Endothelial cell of umbilical vein (primary cell): Measurements from ENCODE around the gene ZNF423. TPM values are rescaled to one million over a fixed set of nuclear protein-coding genes. Genes with fewer than 3 reads are reported as not detected.

ENCODE experiments used
- BruUV-seq: library from RNA; stranded (reverse); fragments of 400-500 nt; replicated peaks from 2 replicates; lab custom pipeline; 2021; lab: Mats Ljungman, UMichigan
- CTCF ChIA-PET: fragments of 300-600, 350-600 bp; sonication (Branson Sonifier 250); formaldehyde crosslinking; loops from one replicate; lab custom pipeline; 2021; ENCODE audit warnings: antibody characterized with exemption, inconsistent platforms; lab: Charles Lee
- POLR2A ChIA-PET: fragments of 300-600, 350-600 bp; sonication (Branson Sonifier 250); formaldehyde crosslinking; loops from one replicate; lab custom pipeline; 2021; ENCODE audit warnings: antibody characterized with exemption, inconsistent platforms; lab: Charles Lee
- DNase-seq: peaks from one replicate; pipeline ENCODE4 v3.0.0-alpha.2; 2011; ENCODE audit warnings: low read depth, low spot score
- FAIRE-seq: peaks from 2 replicates; lab custom pipeline; 2011; peaks lifted over from hg19 to GRCh38; lab: Jason Lieb, UNC
- H2AFZ ChIP-seq: 2 replicates; pipeline ENCODE4 v1.6.0; 2012; ENCODE audit warnings: low read depth, low read length, control low read depth, inconsistent platforms
- H3K27ac ChIP-seq: 2 replicates; pipeline ENCODE4 v1.5.1; 2011; ENCODE audit warnings: low read depth, mild to moderate bottlenecking, control low read depth, low read length, moderate library complexity; ENCODE audit not compliant: insufficient read depth
- H3K27me3 ChIP-seq, 2 experiments: 2 replicates each; pipeline versions ENCODE4 v1.6.0 to v1.6.1; 2011; ENCODE audit warnings: low read length in 2 of 2, mixed read lengths in 1 of 2; ENCODE audit not compliant: control insufficient read depth in 2 of 2, insufficient read depth in 2 of 2
- H3K36me3 ChIP-seq, 2 experiments: 2 replicates in 1 of 2; 3 replicates in 1 of 2; pipeline ENCODE4 v1.5.1; 2011; ENCODE audit warnings: low read length in 2 of 2, mild to moderate bottlenecking in 1 of 2, moderate library complexity in 1 of 2; ENCODE audit not compliant: control insufficient read depth in 2 of 2, insufficient read depth in 2 of 2; ENCODE audit errors: extremely low read depth in 1 of 2
- H3K4me1 ChIP-seq: 3 replicates; pipeline ENCODE4 v1.5.1; 2011; ENCODE audit warnings: mild to moderate bottlenecking, low read length; ENCODE audit not compliant: control insufficient read depth, insufficient read depth; ENCODE audit errors: extremely low read depth
- H3K4me2 ChIP-seq: 2 replicates; pipeline ENCODE4 v1.6.1; 2011; ENCODE audit warnings: low read length, control low read depth, mixed read lengths; ENCODE audit not compliant: insufficient read depth
- H3K4me3 ChIP-seq, 3 experiments: fragments of 200-600 bp in 1 of 3; sonication (generic), shearing (Covaris generic) in 1 of 3; replicated peaks in 1 of 3; 2 replicates each; pipeline ENCODE4 v1.5.1; 2011 to 2016; ENCODE audit warnings: control low read depth in 3 of 3, low read length in 3 of 3, mild to moderate bottlenecking in 2 of 3, inconsistent platforms in 1 of 3, low read depth in 1 of 3, moderate library complexity in 1 of 3; ENCODE audit not compliant: insufficient read depth in 1 of 3
- H3K79me2 ChIP-seq: 2 replicates; pipeline ENCODE4 v1.6.0; 2012; ENCODE audit warnings: low read length, inconsistent platforms; ENCODE audit not compliant: control insufficient read depth, insufficient read depth
- H3K9ac ChIP-seq: replicated peaks from 2 replicates; pipeline ENCODE3; 2011; ENCODE audit warnings: low read length, control low read depth; ENCODE audit not compliant: insufficient read depth; ENCODE audit errors: extremely low read depth
- H3K9me1 ChIP-seq: replicated peaks from 3 replicates; pipeline ENCODE4 v1.6.0; 2011; ENCODE audit warnings: mild to moderate bottlenecking, low read length; ENCODE audit not compliant: control insufficient read depth, insufficient read depth; ENCODE audit errors: extremely low read depth
- H3K9me3 ChIP-seq: replicated peaks from 2 replicates; pipeline ENCODE4 v1.5.1; 2012; ENCODE audit warnings: low read length, inconsistent platforms; ENCODE audit not compliant: control insufficient read depth, insufficient read depth
- H4K20me1 ChIP-seq: replicated peaks from 2 replicates; pipeline ENCODE3; 2011; ENCODE audit warnings: mild to moderate bottlenecking, low read length; ENCODE audit not compliant: control insufficient read depth, insufficient read depth; ENCODE audit errors: extremely low read depth
- EZH2 ChIP-seq: IDR thresholded peaks from 2 replicates; pipeline ENCODE4 v1.6.1; 2012; ENCODE audit warnings: borderline replicate concordance, low read depth, mild to moderate bottlenecking, moderate library complexity, low read length, inconsistent platforms; ENCODE audit not compliant: severe bottlenecking
- FOS ChIP-seq: IDR thresholded peaks from 2 replicates; pipeline ENCODE4 v1.6.1; 2011; ENCODE audit warnings: mild to moderate bottlenecking, low read length, moderate library complexity, borderline replicate concordance; ENCODE audit not compliant: insufficient read depth
- GATA2 ChIP-seq: IDR thresholded peaks from 2 replicates; pipeline ENCODE4 v1.7.0; 2011; ENCODE audit warnings: low read depth, mild to moderate bottlenecking, moderate library complexity, mixed read lengths, low read length; ENCODE audit not compliant: insufficient read length, insufficient read depth
- JUN ChIP-seq: IDR thresholded peaks from 2 replicates; pipeline ENCODE4 v1.6.1; 2011; ENCODE audit warnings: borderline replicate concordance, low read depth; ENCODE audit not compliant: insufficient read length, insufficient read depth
- MYC ChIP-seq: IDR thresholded peaks from one replicate; pipeline ENCODE4 v1.6.1; 2011; ENCODE audit warnings: mild to moderate bottlenecking, low read depth, low read length
- POLR2A ChIP-seq: IDR thresholded peaks from 2 replicates; pipeline ENCODE4 v1.6.1; 2012; ENCODE audit warnings: low read depth, mild to moderate bottlenecking, control low read depth, low read length
- POLR2AphosphoS5 ChIP-seq: IDR thresholded peaks from 2 replicates; pipeline ENCODE4 v1.6.1; 2012; ENCODE audit warnings: low read depth, mild to moderate bottlenecking, control low read depth, low read length, moderate library complexity; ENCODE audit not compliant: insufficient read depth
- dilution Hi-C: fragments of 300-500 bp; cut with MboI; formaldehyde crosslinking; loops from one replicate; pipeline ENCODE4 v1.15.0; 2019; ENCODE audit warnings: low sequenced_read_pairs; ENCODE audit not compliant: extremely low pct_ligation_motif_present
- intact Hi-C: fragments of 100-400 bp; cut with micrococcal nuclease; formaldehyde crosslinking; loops from one replicate; pipeline ENCODE4 v1.10.0; 2022
- polyA plus RNA-seq, 4 experiments: library from polyadenylated mRNA; depleted of rRNA in 3 of 4; stranded (reverse) in 3 of 4; unstranded in 1 of 4; fragments of >200 nt; gene quantifications; 2 replicates each; pipeline versions ENCODE4 v1.2.1 to v1.2.3, GENCODE V29; 2011 to 2012; ENCODE audit warnings: missing spikeins in 1 of 4
- total RNA-seq: library from RNA; stranded (reverse); gene quantifications from 2 replicates; pipeline ENCODE4 v1.2.3, GENCODE V29; 2021
- TF ChIP-seq, protein P1 (sequence below): IDR thresholded peaks from 2 replicates; pipeline ENCODE4 v1.6.1; 2011; ENCODE audit not compliant: insufficient read depth, insufficient read length
- TF ChIP-seq, protein P2 (sequence below), 2 donors: IDR thresholded peaks; 1 replicate in 1 of 2; 2 replicates in 1 of 2; pipeline ENCODE4 v1.5.1; 2011; ENCODE audit warnings: low read length in 2 of 2, mild to moderate bottlenecking in 2 of 2, moderate library complexity in 2 of 2, control low read depth in 1 of 2, inconsistent platforms in 1 of 2, low read depth in 1 of 2; ENCODE audit not compliant: insufficient read depth in 1 of 2; ENCODE audit errors: extremely low read depth in 1 of 2

Gene ZNF423
- total and polyA plus RNA-seq, 2 donors (not counting 3 experiments of a cell fraction or from before 2014, with no cell fraction given): 2.2 to 8.1 TPM

DNA sequence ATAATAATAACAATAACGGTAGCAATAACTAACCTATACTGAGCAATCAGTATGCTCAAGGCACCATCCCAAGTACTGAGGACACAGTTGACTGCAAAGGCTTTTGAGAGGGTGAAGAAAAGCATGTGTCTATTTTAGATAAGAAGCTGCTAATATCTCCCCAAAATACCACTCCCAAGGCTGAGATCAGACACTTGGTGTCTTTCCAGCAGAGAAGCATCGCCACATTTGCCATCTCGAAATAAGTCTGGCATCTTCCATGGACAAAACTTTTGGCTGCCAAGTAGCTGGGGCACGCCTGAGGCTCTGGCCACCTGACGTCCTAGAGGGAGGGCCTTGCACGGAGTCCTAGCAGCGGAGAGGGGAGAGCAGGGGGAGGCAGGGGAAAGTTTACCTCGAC, 39.0 kb downstream of the ZNF423 start:
- no peak overlapping the region for H3K4me2 ChIP-seq
- H3K9me3 ChIP-seq: no peaks in the 10 kb centered on the region
- TF ChIP-seq, protein P1, sequence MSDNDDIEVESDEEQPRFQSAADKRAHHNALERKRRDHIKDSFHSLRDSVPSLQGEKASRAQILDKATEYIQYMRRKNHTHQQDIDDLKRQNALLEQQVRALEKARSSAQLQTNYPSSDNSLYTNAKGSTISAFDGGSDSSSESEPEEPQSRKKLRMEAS: no peak
- TF ChIP-seq GATA2 (no peak), FOS (no peak), EZH2 (no peak), POLR2A (no peak), POLR2AphosphoS5 (no peak), MYC (no peak), JUN (no peak)
- TF ChIP-seq, protein P2, sequence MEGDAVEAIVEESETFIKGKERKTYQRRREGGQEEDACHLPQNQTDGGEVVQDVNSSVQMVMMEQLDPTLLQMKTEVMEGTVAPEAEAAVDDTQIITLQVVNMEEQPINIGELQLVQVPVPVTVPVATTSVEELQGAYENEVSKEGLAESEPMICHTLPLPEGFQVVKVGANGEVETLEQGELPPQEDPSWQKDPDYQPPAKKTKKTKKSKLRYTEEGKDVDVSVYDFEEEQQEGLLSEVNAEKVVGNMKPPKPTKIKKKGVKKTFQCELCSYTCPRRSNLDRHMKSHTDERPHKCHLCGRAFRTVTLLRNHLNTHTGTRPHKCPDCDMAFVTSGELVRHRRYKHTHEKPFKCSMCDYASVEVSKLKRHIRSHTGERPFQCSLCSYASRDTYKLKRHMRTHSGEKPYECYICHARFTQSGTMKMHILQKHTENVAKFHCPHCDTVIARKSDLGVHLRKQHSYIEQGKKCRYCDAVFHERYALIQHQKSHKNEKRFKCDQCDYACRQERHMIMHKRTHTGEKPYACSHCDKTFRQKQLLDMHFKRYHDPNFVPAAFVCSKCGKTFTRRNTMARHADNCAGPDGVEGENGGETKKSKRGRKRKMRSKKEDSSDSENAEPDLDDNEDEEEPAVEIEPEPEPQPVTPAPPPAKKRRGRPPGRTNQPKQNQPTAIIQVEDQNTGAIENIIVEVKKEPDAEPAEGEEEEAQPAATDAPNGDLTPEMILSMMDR (IDR thresholded peaks at IDR 0.05; ENCODE audit: extremely low read depth in 1 of 2, insufficient read depth in 1 of 2, low read depth in 1 of 2, low read length in 2 of 2): no peak
- ChIA-PET CTCF (interaction anchor here (1.1 kb wide), 1 partner anchor 40 kb away, joined by 3 read pairs; no protein-coding TSS in a partner anchor), POLR2A (no interaction called here)
- H3K27ac ChIP-seq: no peak overlapping the region
- H3K4me1 ChIP-seq: no peaks in the 10 kb centered on the region
- no peaks in the 10 kb centered on the region for H3K27me3 ChIP-seq
- intact Hi-C loops: no loop called here
- H2AFZ ChIP-seq: no peak overlapping the region
- dilution Hi-C loops: no loop called here
- H3K9me1 ChIP-seq: no peaks in the 10 kb centered on the region
- no peak for DNase-seq
- BruUV-seq: no TSS peak
- no peak overlapping the region for H3K9ac ChIP-seq
- no peak overlapping the region for H3K4me3 ChIP-seq
- no peaks in the 10 kb centered on the region for H4K20me1 ChIP-seq
- H3K36me3 ChIP-seq: no peaks in the 10 kb centered on the region
- no peak for FAIRE-seq
- H3K79me2 ChIP-seq: no peaks in the 10 kb centered on the region
